Stromal cell of bone marrow (primary cell): Measurements from ENCODE around the gene GHR.
"Not testable (repeated sequence)": the region's sequence is repeated elsewhere in the genome, so short reads cannot be mapped to it uniquely, and the experiment has no call there.

Experiments
- DNase-seq: peaks from one replicate; pipeline ENCODE4 v3.0.0-alpha.2; 2012; ENCODE audit warnings: low read depth

The GHR gene

DNA sequence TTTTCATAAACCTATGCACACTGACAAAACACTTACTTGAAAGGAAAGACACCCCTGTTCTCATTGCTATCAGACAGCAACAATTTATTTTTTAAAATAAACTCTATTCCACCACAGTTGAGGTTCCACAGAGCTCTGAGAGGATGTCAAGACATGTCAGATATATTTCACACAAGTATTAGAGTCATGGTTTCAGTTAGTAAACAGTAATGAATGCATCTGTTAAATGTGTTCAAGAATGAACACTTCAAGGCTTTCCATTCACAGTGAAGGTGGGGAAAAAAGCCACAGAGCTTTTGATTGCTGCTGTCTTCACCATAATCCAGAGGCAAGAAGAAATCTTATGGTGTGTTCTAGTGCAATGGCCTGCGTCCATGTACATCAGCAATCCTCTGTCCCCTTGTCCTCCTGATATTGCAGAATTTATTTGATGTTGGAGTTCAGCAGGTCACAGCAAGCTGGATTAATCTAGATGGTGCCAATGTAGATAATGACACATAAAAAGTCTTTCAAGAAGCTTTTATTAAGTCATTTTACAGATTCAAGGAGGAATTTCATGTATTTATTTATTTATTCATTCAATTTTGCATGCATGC lies 146.8 kb downstream of the GHR start:
- no peak for DNase-seq

DNA sequence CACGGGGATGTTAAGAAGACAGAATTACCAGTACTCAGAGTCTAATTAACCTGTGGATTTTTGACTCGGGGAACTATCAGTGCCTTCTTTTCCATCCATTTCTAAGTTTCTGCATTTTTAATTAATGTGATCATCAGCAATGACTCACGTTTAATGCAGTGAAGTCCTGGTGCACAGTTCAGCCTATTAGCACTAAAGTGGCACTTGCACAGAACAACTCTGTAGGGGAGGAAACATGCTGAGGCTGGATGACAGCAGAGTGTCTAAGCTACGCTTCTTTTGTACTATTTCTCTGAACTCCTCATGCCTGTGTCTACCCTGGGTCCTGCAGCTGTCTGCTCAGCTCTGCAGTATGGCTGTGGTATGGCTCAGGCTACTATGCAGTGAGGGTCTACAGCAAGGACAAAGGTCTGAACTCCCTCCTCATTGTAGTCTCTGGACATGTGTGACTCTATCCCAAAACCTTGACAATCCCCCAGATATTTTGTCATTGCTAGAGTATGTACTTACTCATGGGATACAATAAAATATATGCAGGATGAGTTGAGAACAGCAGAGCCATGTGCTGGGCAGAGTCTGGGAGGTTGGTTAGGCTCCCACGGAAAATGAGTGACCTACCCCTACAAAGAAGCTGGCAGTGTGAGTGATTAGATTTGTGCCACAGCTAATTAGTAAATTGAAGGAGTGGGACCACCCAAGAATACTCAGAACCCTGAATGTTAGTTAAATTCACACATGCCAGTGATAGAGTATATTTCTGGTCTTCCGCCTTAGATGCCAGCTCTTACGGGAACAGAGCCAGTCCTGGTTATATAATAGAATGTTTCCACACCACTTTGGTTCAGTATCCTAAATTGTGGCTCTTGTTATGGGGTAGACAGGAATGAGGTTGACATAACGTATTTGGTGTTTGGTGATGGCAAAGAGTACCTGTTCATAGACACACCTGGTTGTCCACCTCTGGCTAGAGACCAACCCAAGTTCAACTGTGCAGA lies 148.0 kb downstream of the GHR start:
- no peak for DNase-seq

DNA sequence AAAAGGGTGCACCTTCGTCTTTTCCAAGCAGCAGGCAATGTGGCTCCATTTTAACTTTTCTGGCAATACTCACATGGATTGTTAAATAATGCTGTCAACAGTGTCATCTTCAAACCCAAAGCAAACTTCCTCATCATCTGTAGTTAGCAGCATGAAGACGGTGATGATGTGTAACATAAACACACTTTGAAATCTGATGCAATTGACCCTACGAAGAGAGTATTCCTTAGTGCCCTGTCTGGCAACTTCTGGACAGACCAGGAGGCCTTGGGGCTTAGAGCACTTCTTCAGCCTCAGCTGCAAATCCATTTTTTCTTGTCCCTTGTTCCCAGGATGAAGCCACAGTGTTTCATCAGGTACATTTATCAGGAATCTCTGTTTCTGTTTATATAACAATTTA lies 149.1 kb downstream of the GHR start:
- no peak for DNase-seq

DNA sequence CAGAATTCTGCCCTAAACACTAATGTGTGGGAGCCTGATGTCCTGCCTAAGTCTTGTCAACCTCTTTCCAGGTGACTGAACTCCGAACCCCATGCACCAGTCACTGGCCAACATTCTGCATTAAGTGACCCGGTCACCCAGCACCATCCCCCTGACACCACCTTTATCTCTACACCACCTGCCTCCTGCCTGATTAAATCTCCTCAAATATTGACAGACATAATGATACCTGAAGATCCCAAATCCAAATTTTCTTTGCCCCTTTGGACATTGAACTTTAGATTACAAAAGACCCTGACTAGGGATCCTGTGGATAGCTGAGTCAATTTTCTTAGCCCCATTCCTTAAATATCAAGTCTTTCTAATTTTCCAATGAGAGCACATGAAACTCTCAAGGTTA lies 150.1 kb downstream of the GHR start:
- DNase-seq = no peak

DNA sequence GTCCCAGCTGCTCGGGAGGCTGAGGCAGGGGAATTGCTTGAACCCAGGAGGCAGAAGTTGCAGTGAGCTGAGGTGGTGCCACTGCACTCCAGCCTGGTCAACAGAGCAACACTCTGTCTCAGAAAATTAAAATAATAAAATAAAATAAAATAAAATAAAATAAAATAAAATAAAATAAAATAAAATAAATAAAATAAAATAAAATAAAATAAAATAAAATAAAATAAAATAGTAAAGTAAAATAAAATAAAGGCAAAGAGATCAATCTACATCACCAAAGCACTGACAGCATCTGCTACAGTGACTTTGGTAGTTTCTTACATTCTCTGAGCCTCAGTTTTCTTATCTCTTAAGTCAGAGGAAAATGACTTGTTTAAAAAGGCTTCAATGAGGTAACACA lies 152.7 kb downstream of the GHR start:
- not testable (repeated sequence) for DNase-seq

DNA sequence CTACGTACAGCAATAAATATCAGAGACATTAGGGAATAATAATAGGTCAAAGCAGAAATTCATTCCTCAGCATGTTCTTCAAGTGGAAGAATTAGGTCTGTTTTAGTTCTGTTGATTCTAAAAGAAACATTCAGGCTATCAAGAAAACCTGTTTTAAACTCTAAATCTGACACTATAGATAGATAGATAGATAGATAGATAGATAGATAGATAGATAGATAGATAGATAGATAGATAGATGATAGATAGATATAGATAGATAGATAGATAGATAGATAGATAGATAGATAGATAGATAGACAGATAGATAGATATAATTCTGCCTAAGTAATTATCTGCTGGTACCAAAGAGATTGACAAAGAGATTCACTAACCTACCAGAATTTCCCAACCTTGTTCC lies 155.7 kb downstream of the GHR start:
- DNase-seq = not testable (repeated sequence)

DNA sequence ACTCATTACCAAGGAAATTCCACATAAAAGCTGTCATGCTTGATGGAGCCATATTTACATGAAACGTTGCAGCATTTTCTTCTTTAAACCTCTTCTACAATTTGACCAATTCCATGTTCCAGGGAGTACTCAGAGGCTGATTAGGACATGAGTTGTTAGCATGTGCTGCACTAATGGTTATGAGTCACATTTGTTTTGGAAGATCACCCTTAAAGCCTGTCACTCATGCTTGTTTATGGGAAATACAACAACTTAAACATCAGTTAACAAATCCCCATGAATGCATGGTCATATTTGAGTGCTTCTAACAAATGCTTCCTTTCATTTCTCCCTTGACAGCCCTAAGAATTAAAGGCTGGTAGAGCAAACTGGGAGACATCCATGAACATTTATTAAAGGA lies 156.1 kb downstream of the GHR start:
- DNase-seq = peak; percentile 17

- DNase-seq = no peak
Measured at GRCh38 chr5:42581845-42582244, 158.6 kb downstream of the GHR start.

DNA sequence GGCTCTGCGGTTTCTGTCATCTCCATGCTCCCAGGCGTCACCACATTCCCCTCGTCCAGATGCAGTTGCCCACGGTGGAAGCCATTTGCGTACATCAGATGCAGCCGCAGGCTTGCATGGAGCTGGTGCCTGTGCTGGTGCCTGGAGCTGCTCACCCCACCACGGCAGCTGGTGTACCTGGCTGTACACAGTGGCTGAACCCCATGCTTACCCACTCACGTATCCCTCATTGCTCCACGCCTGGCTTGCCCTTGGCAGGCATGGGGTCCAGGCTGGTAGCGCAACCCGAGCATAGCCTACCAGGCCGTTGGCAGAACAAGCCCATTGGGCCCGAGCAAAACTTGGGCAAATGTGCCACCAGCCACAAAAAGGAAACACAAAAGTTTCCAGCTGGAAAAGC lies 159.5 kb downstream of the GHR start:
- no peak for DNase-seq

DNA sequence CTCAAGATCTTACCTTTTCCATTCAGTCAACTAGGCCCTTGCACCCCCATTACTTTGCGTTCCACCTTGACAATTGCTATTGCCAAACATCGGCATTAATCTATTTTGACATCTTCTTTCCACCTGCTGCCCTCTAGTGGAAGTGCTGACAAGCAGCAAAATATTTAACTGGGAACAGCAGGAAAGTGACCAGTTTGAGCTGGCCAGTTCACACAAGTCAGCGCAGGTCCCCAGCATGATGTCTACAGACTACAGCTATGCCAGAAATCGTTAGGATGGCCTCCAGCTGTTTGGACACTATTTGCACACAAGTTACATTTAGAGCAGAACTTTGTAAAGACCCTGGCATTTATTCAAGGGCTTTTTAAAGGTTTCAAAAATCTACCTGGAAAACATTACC lies 160.1 kb downstream of the GHR start:
- DNase-seq = peak; percentile 40

DNA sequence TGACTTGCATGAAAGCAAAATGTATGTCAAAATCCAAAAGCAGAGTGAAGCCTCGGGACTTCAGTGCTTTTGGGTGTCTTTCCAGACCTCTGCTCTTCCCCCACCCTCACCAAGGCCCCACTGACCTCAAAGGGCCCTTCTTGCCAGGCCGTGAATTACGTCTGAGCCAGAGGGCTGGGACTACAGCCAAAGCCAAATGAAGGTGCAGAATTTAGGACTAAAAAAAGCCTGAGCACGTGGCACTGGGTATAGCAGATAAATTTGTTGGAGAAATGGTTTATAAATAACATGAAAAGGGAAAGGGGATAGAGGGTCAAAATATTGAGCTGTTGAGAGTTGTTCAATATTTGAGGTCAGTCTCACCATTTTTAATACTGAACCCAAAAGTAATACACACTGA lies 163.4 kb downstream of the GHR start:
- DNase-seq = no peak

DNA sequence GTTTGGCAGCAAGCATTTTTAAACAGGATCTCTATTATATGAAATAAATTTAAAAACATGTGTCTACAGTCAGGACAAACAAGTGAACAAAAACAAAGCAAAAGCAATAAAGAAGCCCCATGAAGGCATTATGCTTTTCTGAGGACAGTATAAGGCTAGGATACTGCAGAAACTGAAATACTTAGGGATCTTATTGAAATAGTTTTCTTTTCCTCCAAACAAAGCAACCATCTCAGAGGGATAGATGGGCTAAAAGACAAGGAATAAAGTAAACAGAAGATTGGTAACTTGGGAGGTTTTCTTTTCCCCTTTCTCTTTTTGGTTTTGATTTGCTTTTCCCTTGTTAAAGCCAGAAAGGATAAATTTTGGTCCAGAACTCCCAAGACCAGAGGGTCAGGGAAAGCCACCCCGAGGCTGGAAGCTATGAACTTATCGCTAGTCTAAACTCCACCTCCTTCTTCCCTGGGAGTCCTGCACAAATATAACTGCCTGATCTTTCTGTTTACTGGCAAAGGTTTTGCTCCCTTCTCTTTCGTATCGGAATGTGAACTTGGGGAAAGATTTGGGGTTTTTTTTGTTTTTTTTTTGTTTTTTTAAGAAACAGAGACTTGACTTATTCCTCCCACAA lies 164.0 kb downstream of the GHR start:
- DNase-seq = no peak

GRCh38 chr5:42590566-42590965 lies 167.3 kb downstream of the GHR start:
- no peak for DNase-seq

- no peak for DNase-seq
Measured at GRCh38 chr5:42591015-42591414, 167.8 kb downstream of the GHR start.

DNA sequence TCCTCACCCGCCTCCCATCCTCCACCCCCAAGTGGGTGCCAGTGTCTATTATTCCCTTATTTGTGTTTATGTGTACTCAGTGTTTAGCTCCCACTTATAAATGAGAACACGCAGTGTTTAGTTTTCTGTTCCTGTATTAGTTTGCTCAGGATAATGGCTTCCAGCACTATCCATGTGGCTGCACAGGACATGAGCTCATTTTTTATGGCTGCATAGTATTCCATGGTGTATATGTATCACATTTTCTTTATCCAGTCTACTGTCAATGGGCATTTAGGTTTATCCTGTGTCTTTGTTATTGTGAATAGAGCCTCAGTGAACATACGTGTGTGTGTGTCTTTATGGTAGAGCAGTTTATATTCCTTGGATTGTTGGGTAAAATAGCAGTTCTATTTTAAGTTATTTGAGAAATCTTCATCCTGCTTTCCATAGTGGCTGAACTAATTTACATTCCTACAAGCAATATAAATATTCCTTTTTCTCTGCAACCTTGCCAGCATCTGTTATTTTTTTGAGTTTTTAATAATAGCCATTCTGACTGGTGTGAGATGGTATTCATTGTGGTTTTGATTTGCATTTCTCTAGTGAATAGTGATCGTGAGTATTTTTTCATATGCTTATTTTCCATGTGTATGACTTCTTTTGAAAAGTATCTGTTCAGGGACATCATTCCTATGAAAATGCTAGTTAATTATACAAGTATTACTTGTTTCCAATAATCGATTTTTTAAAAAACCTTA lies 169.3 kb downstream of the GHR start:
- DNase-seq = no peak

DNA sequence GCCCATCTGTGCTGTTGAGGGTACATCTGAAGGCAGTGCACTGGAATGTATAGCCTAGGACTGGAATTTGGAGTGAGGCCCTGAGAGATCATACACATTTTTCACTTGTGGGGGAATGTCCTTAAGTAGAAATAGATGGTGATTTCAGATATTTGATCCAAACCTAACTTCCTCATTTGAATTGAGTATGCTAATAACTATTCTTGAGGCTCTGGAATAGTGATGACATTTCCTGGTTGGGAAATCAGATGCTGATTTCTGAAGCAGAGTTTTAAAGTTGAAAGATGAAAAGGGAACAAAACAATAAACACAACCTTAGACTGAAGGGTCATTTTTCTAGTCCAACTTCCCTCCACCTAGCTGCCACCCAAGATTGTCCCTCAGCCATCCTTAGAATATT lies 170.4 kb downstream of the GHR start:
- no peak for DNase-seq

- DNase-seq = no peak
Measured at GRCh38 chr5:42595597-42595996, 172.4 kb downstream of the GHR start.

DNA sequence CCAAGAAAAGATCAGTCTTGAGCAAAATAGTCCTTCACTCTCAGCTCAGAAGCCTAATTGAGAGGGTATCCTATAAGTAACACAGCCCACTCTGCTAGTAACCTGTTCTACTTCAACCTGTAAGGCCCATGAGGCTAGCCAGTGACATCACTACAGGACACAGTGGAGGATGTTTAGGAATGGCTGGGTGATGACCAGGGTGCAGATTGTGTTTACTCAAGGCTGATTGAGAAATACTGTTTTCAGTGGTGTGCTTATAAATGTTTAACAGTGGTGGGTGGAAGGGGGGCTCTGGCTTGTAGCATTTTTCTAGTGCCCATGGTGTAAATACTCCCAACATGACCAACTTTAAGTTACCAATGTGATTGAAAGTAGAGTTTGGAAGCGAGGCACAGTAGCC lies 173.6 kb downstream of the GHR start:
- DNase-seq = no peak

- no peak for DNase-seq
Measured at GRCh38 chr5:42597318-42597937, 174.2 kb downstream of the GHR start.

DNA sequence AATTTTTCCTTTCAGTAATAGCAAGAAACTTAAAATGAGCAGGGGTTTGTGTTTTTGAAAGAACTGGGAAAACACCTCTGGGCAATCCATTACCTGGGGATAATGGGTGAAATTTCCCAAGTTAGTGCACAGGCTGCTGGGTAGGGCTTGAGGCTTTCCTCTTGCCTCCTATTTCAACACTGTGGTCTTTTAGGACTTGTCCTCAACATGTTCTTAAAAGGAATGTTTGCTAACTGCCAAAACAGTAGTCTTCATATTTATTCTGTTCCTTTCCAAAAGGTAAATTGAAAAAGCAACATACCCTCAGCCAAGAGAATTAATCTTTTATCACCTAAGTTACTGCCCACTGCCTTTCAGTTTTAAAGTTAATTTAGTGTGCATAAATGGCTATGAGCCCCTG lies 175.1 kb downstream of the GHR start:
- DNase-seq = no peak

DNA sequence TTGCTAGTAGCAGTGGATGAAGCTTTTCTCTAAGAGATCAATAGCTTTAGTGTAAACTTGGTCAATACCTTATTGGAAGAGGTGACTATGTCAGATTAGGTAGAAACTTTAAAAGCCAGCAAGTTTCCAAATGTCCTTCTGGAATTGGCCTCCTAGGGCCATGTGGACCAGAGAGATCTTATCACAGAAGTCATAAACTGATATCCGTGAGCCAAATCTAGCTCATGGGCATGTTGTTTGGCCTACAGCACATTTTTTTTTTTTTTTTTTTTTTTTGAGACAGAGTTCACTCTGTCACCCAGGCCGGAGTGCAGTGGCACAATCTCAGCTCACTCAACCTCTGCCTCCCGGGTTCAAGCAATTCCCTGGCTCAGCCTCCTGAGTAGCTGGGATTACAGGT lies 175.9 kb downstream of the GHR start:
- no peak for DNase-seq

GRCh38 chr5:42600441-42600840 lies 177.2 kb downstream of the GHR start:
- no peak for DNase-seq
